Omental fat pad (tissue), 4 donors: ENCODE results near the gene CC2D1A. TPM values are rescaled to one million over a fixed set of nuclear protein-coding genes. Genes with fewer than 3 reads are reported as not detected.
A peak's percentile ranks its signal among the peaks of the same experiment; 100 is the strongest.

ENCODE experiments used
- ATAC-seq: fragments of 150-250 bp; one replicate; pipeline ENCODE4 v1.9.1; 2016; ENCODE audit warnings: mild to moderate bottlenecking, moderate library complexity; ENCODE audit not compliant: low FRiP score
- DNase-seq: peaks from one replicate; pipeline ENCODE4 v3.0.0-alpha.2; 2019; ENCODE audit warnings: low spot score
- small RNA-seq: library from RNA; depleted of rRNA; stranded (forward); fragments of <200 nt; gene quantifications from one replicate; pipeline ENCODE3, GENCODE V24; 2016
- total RNA-seq, 4 donors: library from RNA; depleted of rRNA; stranded (reverse); fragments of >200 nt; gene quantifications; one replicate each; pipeline ENCODE4 v1.1.0, GENCODE V29; 2016
- TF ChIP-seq, protein P1 (sequence below), 3 donors: fragments of 450-650 bp; IDR thresholded peaks; one replicate each; pipeline ENCODE4 v1.5.1; 2016 to 2017; ENCODE audit warnings: antibody characterized with exemption in 3 of 3, mild to moderate bottlenecking in 3 of 3, moderate library complexity in 2 of 3

Gene CC2D1A
- total RNA-seq, 4 donors from 2014 or later = 12.3 to 24.9 (median 15.6) TPM

DNA sequence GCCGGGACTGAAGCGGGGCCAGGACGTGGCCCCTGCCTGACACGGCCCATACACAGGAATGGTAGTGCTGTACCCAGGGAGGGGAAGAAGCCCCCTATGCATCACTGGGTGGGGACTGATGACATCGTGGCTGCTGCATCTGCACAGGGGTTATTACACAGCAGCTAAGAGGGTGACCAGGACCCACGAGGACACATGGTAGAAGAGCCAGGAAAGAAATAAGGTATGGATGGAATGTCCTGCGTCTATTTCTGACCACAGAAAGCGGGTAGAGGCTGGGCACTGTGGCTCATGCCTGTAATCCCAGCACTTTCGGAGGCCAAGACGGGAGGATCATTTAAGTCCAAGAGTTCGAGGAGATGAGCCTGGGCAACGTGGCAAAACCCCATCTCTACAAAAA, 70.4 kb downstream of the CC2D1A start:
- DNase-seq (no peak), ATAC-seq (no peak)
- TF ChIP-seq, protein P1, sequence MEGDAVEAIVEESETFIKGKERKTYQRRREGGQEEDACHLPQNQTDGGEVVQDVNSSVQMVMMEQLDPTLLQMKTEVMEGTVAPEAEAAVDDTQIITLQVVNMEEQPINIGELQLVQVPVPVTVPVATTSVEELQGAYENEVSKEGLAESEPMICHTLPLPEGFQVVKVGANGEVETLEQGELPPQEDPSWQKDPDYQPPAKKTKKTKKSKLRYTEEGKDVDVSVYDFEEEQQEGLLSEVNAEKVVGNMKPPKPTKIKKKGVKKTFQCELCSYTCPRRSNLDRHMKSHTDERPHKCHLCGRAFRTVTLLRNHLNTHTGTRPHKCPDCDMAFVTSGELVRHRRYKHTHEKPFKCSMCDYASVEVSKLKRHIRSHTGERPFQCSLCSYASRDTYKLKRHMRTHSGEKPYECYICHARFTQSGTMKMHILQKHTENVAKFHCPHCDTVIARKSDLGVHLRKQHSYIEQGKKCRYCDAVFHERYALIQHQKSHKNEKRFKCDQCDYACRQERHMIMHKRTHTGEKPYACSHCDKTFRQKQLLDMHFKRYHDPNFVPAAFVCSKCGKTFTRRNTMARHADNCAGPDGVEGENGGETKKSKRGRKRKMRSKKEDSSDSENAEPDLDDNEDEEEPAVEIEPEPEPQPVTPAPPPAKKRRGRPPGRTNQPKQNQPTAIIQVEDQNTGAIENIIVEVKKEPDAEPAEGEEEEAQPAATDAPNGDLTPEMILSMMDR (IDR thresholded peaks at IDR 0.05) = no peak

DNA sequence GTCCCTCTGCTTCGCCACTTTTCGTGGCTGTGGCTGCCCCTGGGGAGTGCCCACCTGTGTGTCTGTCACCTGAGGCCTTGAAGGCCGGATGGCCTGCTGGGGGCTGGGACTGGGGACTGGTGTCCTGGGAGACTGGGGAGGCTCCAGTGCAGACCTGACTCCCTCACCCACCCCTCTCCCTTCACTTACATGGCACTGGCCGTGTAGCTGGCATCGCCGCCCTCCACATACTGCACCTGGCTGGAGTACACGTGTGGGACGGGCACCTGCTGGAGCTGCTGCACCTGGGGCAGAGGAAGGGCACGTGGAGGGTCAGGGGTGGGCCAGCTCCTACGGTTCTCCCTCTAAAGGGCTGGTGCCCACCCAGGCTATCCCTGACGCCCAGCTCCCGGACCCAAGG, 71.8 kb downstream of the CC2D1A start:
- ATAC-seq = no peak
- no peak for DNase-seq
- TF ChIP-seq, protein P1 (IDR thresholded peaks at IDR 0.05) = no peak

DNA sequence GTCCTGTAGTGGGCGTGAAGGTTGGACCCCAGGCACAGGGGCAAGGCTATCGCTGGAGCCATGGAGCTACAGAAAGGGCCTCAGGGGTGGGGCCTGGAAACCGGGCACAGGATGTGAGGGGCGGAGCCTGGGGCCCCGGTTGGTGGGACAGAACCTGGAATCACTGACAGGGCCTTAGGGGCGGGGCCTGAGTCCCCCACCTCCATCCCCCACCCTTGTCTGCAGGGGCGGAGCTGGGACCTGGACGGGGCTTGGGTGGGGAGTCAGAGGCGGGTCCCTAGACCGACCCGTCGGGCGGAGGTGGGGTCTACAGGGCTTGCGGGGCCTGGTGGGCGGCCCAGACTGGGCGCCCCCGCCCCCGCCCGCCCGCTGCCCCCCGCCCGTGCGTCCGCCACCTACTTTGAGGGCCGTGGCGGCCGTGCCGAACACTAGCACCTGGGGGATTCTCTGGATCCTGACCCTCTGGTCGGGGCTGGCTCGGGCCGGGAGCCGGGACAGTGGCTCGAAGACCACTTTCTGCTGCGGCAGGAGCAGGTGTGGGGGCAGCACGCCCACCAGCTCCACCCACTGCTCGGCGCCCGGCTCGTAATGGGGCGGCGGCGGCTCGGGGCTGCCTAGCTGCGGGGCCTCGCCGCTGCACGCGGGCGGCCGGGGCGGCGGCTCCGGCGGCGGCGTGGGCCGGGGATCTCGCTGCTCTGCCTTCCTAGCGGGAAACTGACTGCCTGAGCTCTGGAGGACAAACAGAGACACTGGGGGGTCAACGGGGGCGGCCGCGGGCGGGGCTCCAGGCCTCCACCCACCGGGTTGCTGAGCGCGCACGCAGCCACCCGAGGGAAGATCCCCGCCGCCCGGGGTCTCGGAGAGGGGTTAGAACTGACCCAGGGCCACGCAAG, 72.6 kb downstream of the CC2D1A start:
- DNase-seq (peak; percentile 62), ATAC-seq (peak; percentile 89)

DNA sequence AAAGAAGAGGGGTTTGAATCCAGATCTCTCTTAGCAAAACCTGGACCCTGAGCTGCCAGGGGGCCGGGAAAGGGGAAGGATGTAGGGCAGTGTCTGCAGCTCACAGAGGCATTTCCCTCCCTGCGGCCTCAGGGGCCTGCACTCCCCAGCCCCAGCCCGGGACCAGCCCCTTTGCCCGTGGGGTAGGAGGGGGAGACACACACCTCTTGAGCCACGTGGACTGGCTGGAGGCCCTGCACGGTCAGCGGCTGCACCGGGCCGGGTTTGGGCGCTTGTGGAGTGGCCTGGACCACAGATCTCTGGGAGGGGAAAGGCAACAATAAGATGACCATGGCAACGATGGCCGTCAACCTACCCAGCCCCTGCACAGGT, 73.2 kb downstream of the CC2D1A start:
- TF ChIP-seq, protein P1 (IDR thresholded peaks at IDR 0.05) = no peak
- ATAC-seq (no peak), DNase-seq (no peak)

More for the DNA sequence above, 72.6 kb downstream of the CC2D1A start:
- TF ChIP-seq, protein P1 (IDR thresholded peaks at IDR 0.05) = no peak

DNA sequence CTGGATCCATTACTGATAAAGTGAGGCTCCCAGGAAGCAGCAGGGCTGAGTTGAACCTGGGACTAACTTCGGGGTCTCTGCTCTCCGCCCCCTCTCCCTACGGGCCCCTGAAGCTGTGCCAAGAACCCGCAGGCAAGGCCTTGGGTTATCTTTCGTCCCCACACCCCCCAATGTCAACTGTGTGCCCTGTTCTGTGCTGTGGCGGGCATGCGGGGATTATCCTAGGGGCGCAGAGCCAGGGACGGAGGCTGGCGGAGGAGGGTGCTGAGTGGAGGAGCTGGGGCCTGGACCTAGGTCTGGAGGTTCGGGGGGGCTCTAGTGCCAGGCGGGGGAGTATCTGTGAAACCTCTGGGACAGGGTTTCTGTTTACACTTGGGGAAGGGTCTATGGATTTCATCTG, 73.7 kb downstream of the CC2D1A start:
- DNase-seq = no peak
- TF ChIP-seq, protein P1 (IDR thresholded peaks at IDR 0.05) = no peak
- no peak for ATAC-seq

DNA sequence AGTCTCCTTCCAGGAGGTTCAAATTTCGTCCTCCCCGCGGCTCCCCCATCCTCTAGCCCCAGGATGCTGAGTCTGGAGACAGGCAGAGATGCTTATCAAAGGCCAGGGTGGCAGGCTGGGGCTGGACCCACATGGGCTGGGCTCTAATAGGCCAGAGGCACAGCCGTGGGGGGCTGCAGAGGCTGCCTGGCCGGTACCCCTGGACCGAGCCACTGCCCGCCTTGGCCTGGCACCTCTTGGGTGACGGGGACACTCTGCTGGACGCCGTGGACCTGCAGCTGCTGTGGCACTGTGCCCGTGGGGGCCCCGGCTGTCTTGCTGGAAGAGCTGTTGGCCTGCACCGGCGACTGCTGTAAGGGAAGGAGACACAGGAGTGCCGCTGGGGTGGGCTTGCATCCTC, 74.3 kb downstream of the CC2D1A start:
- ATAC-seq = no peak
- TF ChIP-seq, protein P1 (IDR thresholded peaks at IDR 0.05) = no peak
- no peak for DNase-seq

Small RNA genes lying within 50 kb of the gene (small RNA-seq; reads per million reads assigned to genes)
- 44.3 reads per million, percentile 95 among the genes with 10 or more reads in this experiment for gene MIR181C
- gene MIR181D = 36.9 reads per million, percentile 95 among the genes with 10 or more reads in this experiment

Other genes starting within 250 kb of the CC2D1A start
- 10 to 100 TPM; 34.1 to 82.1 (median 38.5) TPM for gene MRI1, start 141.7 kb upstream of the CC2D1A start, total RNA-seq
- gene C19orf53, start 131.7 kb upstream of the CC2D1A start, total RNA-seq = 100 to 1,000 TPM; 135 to 206 (median 170) TPM
- 1 to 10 TPM; 3.8 to 5.2 (median 4.6) TPM for gene ZSWIM4, start 110.8 kb upstream of the CC2D1A start, total RNA-seq
- not detected for gene NANOS3, start 29.1 kb upstream of the CC2D1A start, total RNA-seq
- under 1 TPM in 2 of 4 donors, not detected in 2; 0.46 to 0.95 TPM for gene BRME1, start 84 bp upstream of the CC2D1A start, total RNA-seq
- gene PODNL1, start 32.2 kb downstream of the CC2D1A start, total RNA-seq = not detected
- 10 to 100 TPM in 3 of 4 donors, 1 to 10 TPM in 1; 8.9 to 22.9 (median 11.9) TPM for gene DCAF15, start 46.3 kb downstream of the CC2D1A start, total RNA-seq
- gene RFX1, start 100.1 kb downstream of the CC2D1A start, total RNA-seq = 1 to 10 TPM; 2.8 to 7.6 (median 3.2) TPM
- not detected for gene RLN3, start 121.9 kb downstream of the CC2D1A start, total RNA-seq
- gene IL27RA, start 125.6 kb downstream of the CC2D1A start, total RNA-seq = 10 to 100 TPM in 1 of 4 donors, 1 to 10 TPM in 3; 4.5 to 12.8 (median 6.3) TPM
- not detected for gene PALM3, start 155.9 kb downstream of the CC2D1A start, total RNA-seq
- 1 to 10 TPM in 3 of 4 donors, not detected in 1; 1.6 to 3.0 (median 2.8) TPM for gene MISP3, start 166.6 kb downstream of the CC2D1A start, total RNA-seq
- gene C19orf67, start 179.6 kb downstream of the CC2D1A start, total RNA-seq = not detected
- gene SAMD1, start 184.6 kb downstream of the CC2D1A start, total RNA-seq = 10 to 100 TPM in 2 of 4 donors, 1 to 10 TPM in 2; 8.6 to 22.5 (median 10.8) TPM
- gene PRKACA, start 211.6 kb downstream of the CC2D1A start, total RNA-seq = 10 to 100 TPM; 31.5 to 56.1 (median 45.1) TPM
- 1 to 10 TPM in 1 of 4 donors, under 1 TPM in 2, not detected in 1; 0.37 to 2.5 (median 0.95) TPM for gene ASF1B, start 230.4 kb downstream of the CC2D1A start, total RNA-seq